Vagina (tissue), 2 donors: ENCODE results near the gene CTCFL. TPM values are rescaled to one million over a fixed set of nuclear protein-coding genes. Genes with fewer than 3 reads are reported as not detected.
"Not testable (repeated sequence)": the region's sequence is repeated elsewhere in the genome, so short reads cannot be mapped to it uniquely, and the experiment has no call there.

Source experiments
- DNase-seq, 2 donors: peaks; one replicate each; pipeline ENCODE4 v3.0.0-alpha.2; 2017; ENCODE audit errors: extremely low spot score in 2 of 2
- H3K27ac ChIP-seq: fragments of 200-600 bp; sonication (generic); one replicate; pipeline ENCODE4 v1.5.1; 2019
- H3K27me3 ChIP-seq: fragments of 200-600 bp; sonication (generic); one replicate; pipeline ENCODE4 v1.5.1; 2019
- H3K36me3 ChIP-seq, 2 donors: fragments of 200-600 bp; sonication (generic); one replicate each; pipeline ENCODE4 v1.5.1; 2017 to 2019
- H3K4me1 ChIP-seq: fragments of 200-600 bp; sonication (generic); one replicate; pipeline ENCODE4 v1.5.1; 2019
- H3K4me3 ChIP-seq, 2 donors: fragments of 200-600 bp; sonication (generic); 1 replicate in 1 of 2; 2 replicates in 1 of 2; pipeline ENCODE4 v1.5.1; 2016 to 2019
- H3K9me3 ChIP-seq: fragments of 200-600 bp; sonication (generic); one replicate; pipeline ENCODE4 v1.5.1; 2019
- POLR2A ChIP-seq, 2 donors: fragments of 450-650 bp; IDR thresholded peaks; one replicate each; pipeline ENCODE4 v1.6.1; 2017; ENCODE audit warnings: antibody characterized with exemption in 2 of 2, mild to moderate bottlenecking in 2 of 2, moderate library complexity in 2 of 2
- POLR2AphosphoS5 ChIP-seq, 2 donors: sonication (generic); formaldehyde crosslinking; IDR thresholded peaks; one replicate each; pipeline ENCODE4 v1.9.0; 2017; ENCODE audit warnings: antibody characterized with exemption in 2 of 2, mild to moderate bottlenecking in 2 of 2, low read depth in 1 of 2; ENCODE audit not compliant: insufficient read depth in 1 of 2
- intact Hi-C: fragments of 100-400 bp; cut with DNase I; formaldehyde crosslinking; loops from one replicate; pipeline ENCODE4 v1.15.1; 2023
- total RNA-seq: library from RNA; depleted of rRNA; stranded (reverse); fragments of >200 nt; gene quantifications from one replicate; pipeline ENCODE4 v1.2.3, GENCODE V29; 2016
- TF ChIP-seq, protein P1 (sequence below), 3 experiments: fragments of 450-650 bp in 2 of 3; fragments of 200-600 bp in 1 of 3; sonication (generic) in 1 of 3; IDR thresholded peaks; one replicate each; pipeline ENCODE4 v1.5.1; 2017 to 2019; ENCODE audit warnings: antibody characterized with exemption in 3 of 3, mild to moderate bottlenecking in 2 of 3, moderate library complexity in 2 of 3

The CTCFL gene
- total RNA-seq, 1 donor from 2014 or later: not detected

DNA sequence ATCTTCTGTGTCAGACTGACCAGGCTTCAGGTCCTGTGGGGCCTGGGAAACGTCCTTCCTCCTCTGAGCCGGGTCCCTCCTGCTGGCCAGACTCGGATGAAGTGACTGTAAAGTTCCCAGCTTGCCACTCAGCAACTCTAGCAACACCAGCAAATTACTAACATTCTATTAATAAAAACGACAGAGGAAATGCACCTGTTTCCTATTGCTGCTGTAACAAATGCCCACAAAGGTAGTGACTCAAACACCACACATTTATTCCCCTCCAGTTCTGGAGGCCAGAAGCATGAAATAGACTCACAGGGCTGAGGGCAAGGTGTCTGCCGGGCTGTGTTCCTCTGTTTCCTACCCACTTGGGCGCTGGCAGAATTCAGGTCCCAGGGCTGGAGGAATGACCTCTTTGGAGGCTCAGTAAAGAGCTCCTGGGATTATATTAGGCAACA is 48.8 kb downstream of the CTCFL start:
- no peak for DNase-seq
- Histone ChIP-seq H3K27ac (no peak overlapping the region), H3K9me3 (no peaks in the 10 kb centered on the region), H3K4me1 (no peaks in the 10 kb centered on the region), H3K36me3 (no peaks in the 10 kb centered on the region), H3K27me3 (no peaks in the 10 kb centered on the region), H3K4me3 (no peak overlapping the region)
- intact Hi-C loops: no loop called here
- no peak for TF ChIP-seq POLR2A (IDR thresholded peaks at IDR 0.05)
- TF ChIP-seq, protein P1, sequence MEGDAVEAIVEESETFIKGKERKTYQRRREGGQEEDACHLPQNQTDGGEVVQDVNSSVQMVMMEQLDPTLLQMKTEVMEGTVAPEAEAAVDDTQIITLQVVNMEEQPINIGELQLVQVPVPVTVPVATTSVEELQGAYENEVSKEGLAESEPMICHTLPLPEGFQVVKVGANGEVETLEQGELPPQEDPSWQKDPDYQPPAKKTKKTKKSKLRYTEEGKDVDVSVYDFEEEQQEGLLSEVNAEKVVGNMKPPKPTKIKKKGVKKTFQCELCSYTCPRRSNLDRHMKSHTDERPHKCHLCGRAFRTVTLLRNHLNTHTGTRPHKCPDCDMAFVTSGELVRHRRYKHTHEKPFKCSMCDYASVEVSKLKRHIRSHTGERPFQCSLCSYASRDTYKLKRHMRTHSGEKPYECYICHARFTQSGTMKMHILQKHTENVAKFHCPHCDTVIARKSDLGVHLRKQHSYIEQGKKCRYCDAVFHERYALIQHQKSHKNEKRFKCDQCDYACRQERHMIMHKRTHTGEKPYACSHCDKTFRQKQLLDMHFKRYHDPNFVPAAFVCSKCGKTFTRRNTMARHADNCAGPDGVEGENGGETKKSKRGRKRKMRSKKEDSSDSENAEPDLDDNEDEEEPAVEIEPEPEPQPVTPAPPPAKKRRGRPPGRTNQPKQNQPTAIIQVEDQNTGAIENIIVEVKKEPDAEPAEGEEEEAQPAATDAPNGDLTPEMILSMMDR (IDR thresholded peaks at IDR 0.05): no peak
- no peak for TF ChIP-seq POLR2AphosphoS5 (IDR thresholded peaks at IDR 0.05; ENCODE audit: insufficient read depth in 1 of 2, low read depth in 1 of 2)

DNA sequence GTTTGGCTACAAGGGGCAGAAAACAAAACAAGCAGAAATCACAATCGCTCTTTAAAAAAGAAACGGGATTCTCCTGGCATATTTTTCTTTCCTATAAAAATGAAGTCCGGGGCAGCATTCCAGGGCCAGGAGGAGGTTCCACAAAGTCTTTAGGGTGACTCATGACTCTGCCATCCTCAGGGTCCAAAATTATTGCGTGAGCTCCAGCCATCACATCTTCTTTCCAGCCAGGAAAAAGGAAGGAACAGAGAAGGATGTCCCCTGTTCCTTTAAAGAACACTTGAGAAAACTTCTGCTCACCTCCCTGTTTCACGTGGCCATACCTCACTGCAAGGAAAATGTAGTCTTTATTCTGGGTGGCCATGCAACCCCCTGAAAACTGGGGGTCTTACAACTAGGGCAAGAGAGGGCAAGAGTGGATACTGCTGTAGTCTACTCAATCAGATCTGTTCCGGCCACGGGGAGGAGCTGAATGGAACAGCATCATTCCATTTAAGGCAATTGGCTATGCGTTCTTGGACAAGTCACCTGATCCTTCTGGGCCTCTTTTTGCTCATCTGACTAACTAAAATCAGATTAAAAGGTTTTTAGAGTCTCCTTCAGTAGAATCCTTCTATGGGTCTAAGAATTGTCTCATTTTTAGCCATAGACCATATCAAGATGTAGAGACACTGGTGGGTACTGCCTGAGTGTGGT is 49.4 kb downstream of the CTCFL start:
- no peak overlapping the region for H3K4me3 ChIP-seq
- H3K27ac ChIP-seq: no peak overlapping the region
- H3K9me3 ChIP-seq: no peaks in the 10 kb centered on the region
- TF ChIP-seq POLR2AphosphoS5 (IDR thresholded peaks at IDR 0.05; ENCODE audit: insufficient read depth in 1 of 2, low read depth in 1 of 2) (no peak), POLR2A (IDR thresholded peaks at IDR 0.05) (no peak)
- TF ChIP-seq, protein P1 (IDR thresholded peaks at IDR 0.05): no peak
- H3K4me1 ChIP-seq: no peaks in the 10 kb centered on the region
- no peaks in the 10 kb centered on the region for H3K36me3 ChIP-seq
- intact Hi-C loops: no loop called here
- no peak for DNase-seq
- no peaks in the 10 kb centered on the region for H3K27me3 ChIP-seq

DNA sequence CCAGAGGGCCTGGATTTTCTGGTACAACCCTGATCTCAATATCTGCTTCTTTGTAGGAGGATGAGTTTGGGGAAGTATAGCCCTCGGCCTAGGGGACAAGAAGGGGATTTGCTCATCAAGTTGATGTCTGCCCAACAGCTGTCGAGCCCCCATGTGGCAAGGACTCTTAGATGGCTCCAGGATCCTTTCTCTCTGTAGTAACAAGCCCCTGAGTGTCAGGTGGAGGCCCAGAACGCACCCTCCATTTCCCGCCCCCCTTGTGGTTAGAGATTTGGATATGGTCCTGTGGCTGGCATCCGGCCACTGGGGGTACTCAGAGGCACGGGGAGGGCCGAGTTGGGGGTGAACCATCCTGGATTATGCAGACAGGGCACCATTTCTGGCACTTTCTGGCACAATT is 50.1 kb downstream of the CTCFL start:
- Histone ChIP-seq H3K36me3 (no peaks in the 10 kb centered on the region), H3K4me1 (no peaks in the 10 kb centered on the region), H3K27ac (no peak overlapping the region), H3K27me3 (no peaks in the 10 kb centered on the region), H3K4me3 (no peak overlapping the region), H3K9me3 (no peaks in the 10 kb centered on the region)
- TF ChIP-seq POLR2A (IDR thresholded peaks at IDR 0.05): no peak
- TF ChIP-seq, protein P1 (IDR thresholded peaks at IDR 0.05): no peak
- TF ChIP-seq POLR2AphosphoS5 (IDR thresholded peaks at IDR 0.05; ENCODE audit: insufficient read depth in 1 of 2, low read depth in 1 of 2): no peak
- intact Hi-C loops: no loop called here
- no peak for DNase-seq

DNA sequence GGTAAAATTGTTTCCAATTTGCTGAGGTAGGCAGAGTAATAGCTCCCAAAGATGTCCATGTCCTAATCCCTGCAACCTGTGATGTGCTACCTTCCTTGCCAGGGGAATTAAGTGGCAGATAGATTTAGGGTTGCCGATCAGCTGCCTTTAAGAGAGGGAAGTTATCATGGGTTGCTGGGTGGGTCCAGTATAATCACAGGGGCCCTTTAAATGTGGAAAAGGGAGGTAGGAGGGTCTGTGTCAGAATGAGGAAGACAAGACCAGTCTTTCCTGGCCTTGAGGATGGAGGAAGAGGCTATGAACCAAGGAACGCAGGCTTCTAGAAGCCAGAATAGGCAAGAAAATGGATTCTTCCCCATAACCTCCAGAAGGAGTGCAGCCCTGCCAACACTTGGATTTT is 50.7 kb downstream of the CTCFL start:
- intact Hi-C loops: no loop called here
- no peaks in the 10 kb centered on the region for H3K36me3 ChIP-seq
- TF ChIP-seq POLR2AphosphoS5 (IDR thresholded peaks at IDR 0.05; ENCODE audit: insufficient read depth in 1 of 2, low read depth in 1 of 2) (no peak), POLR2A (IDR thresholded peaks at IDR 0.05) (no peak)
- TF ChIP-seq, protein P1 (IDR thresholded peaks at IDR 0.05): no peak
- H3K4me3 ChIP-seq: no peak overlapping the region
- no peak overlapping the region for H3K27ac ChIP-seq
- DNase-seq: no peak
- H3K4me1 ChIP-seq: no peaks in the 10 kb centered on the region
- H3K9me3 ChIP-seq: no peaks in the 10 kb centered on the region
- no peaks in the 10 kb centered on the region for H3K27me3 ChIP-seq

DNA sequence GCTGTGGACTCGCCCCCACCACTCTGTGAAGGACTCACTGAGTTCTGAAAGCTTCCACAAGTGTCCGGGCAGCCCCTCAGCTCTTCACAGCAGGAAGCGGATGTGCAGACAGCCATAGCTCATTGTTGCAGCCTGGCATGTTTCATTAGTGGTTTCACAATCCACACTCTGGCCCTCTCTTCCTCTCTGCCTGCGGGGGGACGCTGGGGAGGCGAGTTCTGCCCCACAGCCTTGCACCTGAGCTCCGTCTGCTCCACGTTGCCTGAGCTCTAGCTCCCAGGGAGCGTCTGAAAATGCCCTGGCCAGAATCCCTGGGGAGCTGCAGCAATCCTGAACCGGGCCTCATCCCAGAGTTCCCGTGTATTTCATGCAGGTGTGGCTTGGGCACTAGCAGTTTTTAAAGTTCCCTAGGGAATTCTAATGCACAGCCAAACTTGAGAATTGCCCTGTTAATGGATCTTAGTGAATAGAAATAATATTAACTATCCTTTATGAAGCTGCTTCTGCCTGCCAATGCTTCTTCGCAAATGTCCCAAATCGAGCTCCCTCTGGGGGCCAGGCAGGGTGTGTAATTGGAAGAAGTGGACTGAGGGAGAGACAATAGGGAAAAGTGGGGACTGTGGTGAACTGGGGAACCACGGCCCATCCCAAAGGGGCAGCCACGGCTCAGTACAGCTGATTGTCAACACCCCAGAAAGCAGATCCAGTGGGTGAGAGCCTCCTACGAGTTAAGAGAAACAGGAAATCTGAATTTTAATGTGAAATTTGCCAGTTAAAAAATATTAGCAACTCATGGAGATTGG is 51.5 kb downstream of the CTCFL start:
- TF ChIP-seq POLR2A (IDR thresholded peaks at IDR 0.05): no peak
- no peak for TF ChIP-seq POLR2AphosphoS5 (IDR thresholded peaks at IDR 0.05; ENCODE audit: insufficient read depth in 1 of 2, low read depth in 1 of 2)
- TF ChIP-seq, protein P1 (IDR thresholded peaks at IDR 0.05): no peak
- Histone ChIP-seq H3K4me1 (no peaks in the 10 kb centered on the region), H3K27ac (no peak overlapping the region), H3K36me3 (no peaks in the 10 kb centered on the region), H3K27me3 (no peaks in the 10 kb centered on the region), H3K4me3 (no peak overlapping the region), H3K9me3 (no peaks in the 10 kb centered on the region)
- intact Hi-C loops: no loop called here
- DNase-seq: no peak

DNA sequence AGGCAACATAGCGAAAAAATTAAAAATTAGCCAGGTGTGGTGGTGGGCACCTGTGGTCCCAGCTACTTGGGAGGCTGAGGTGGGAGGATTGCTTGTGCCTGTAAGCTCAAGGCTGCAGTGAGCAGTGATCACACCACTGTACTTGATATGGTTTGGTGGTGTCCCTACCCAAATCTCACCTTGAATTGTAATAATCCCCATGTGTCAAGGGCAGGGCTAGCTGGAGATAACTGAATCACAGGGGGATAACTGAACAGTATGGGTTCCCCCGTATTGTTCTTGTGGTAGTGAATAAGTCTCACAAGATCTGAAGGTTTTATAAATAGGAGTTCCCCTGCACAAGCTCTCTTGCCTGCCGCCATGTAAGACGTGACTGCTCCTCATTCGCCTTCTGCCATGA is 52.5 kb downstream of the CTCFL start:
- DNase-seq, H3K36me3 ChIP-seq, H3K27ac ChIP-seq, H3K4me1 ChIP-seq, intact Hi-C loops, H3K4me3 ChIP-seq, H3K27me3 ChIP-seq, H3K9me3 ChIP-seq: not testable (repeated sequence)
